ENCODE measurements around the gene ACAP1.
A peak's percentile ranks its signal among the peaks of the same experiment; 100 is the strongest.

Gene ACAP1

GRCh38 chr17:7379134-7379533 lies 42.8 kb downstream of the ACAP1 start:
- ATAC-seq: no peak
- no peak for TF ChIP-seq TCF4 (CRISPR knock-in tag; IDR thresholded peaks at IDR 0.05; ENCODE audit: borderline replicate concordance)
- TF ChIP-seq ISL1 (CRISPR knock-in tag; IDR thresholded peaks at IDR 0.05): no peak
- TF ChIP-seq POU6F1 (CRISPR knock-in tag; IDR thresholded peaks at IDR 0.05; ENCODE audit: borderline replicate concordance, low read depth): no peak
- peak; percentile 98 for TF ChIP-seq ZFP30 (CRISPR knock-in tag; IDR thresholded peaks at IDR 0.05)
- no peak for TF ChIP-seq CREB5 (CRISPR knock-in tag; IDR thresholded peaks at IDR 0.05; ENCODE audit: low read depth)
- no peak for TF ChIP-seq PPARA (CRISPR knock-in tag; IDR thresholded peaks at IDR 0.05; ENCODE audit: borderline replicate concordance)

GRCh38 chr17:7380321-7380720 lies 44.0 kb downstream of the ACAP1 start:
- TF ChIP-seq CSDC2 (CRISPR knock-in tag; IDR thresholded peaks at IDR 0.05): no peak
- TF ChIP-seq ZNF565 (CRISPR knock-in tag; conservative IDR thresholded peaks at IDR 0.05; ENCODE audit: low read depth): no peak
- TF ChIP-seq BACH2 (CRISPR knock-in tag; IDR thresholded peaks at IDR 0.05; ENCODE audit: borderline replicate concordance): no peak
- TF ChIP-seq RARB (CRISPR knock-in tag; IDR thresholded peaks at IDR 0.05): no peak
- no peak for TF ChIP-seq ZFP30 (CRISPR knock-in tag; IDR thresholded peaks at IDR 0.05)
- TF ChIP-seq POU6F1 (CRISPR knock-in tag; IDR thresholded peaks at IDR 0.05; ENCODE audit: borderline replicate concordance, low read depth): no peak
- no peak for TF ChIP-seq PPARA (CRISPR knock-in tag; IDR thresholded peaks at IDR 0.05; ENCODE audit: borderline replicate concordance)
- TF ChIP-seq PATZ1 (CRISPR knock-in tag; IDR thresholded peaks at IDR 0.05; ENCODE audit: borderline replicate concordance): no peak
- no peak for TF ChIP-seq ZC3H10 (CRISPR knock-in tag; IDR thresholded peaks at IDR 0.05)

GRCh38 chr17:7380855-7381683 lies 44.7 kb downstream of the ACAP1 start, which contains the start of gene TNK1:
TNK1 (plus strand) TSS chr17:7381089; CDS start chr17:7382927, 1,838 bp downstream.
- ATAC-seq: peak; percentile 12; the same call in 2 of the 3 replicates
- TF ChIP-seq ARNTL (CRISPR knock-in tag; IDR thresholded peaks at IDR 0.05; ENCODE audit: borderline replicate concordance, low read depth) (no peak), BACH2 (CRISPR knock-in tag; IDR thresholded peaks at IDR 0.05; ENCODE audit: borderline replicate concordance) (no peak), CREB5 (CRISPR knock-in tag; IDR thresholded peaks at IDR 0.05; ENCODE audit: low read depth) (no peak), SNAI2 (CRISPR knock-in tag; IDR thresholded peaks at IDR 0.05) (no peak), ESRRG (CRISPR knock-in tag; IDR thresholded peaks at IDR 0.05) (no peak), OSR1 (CRISPR knock-in tag; IDR thresholded peaks at IDR 0.05) (no peak), PATZ1 (CRISPR knock-in tag; IDR thresholded peaks at IDR 0.05; ENCODE audit: borderline replicate concordance) (no peak), ISL1 (CRISPR knock-in tag; IDR thresholded peaks at IDR 0.05) (no peak), TCF4 (CRISPR knock-in tag; IDR thresholded peaks at IDR 0.05; ENCODE audit: borderline replicate concordance) (no peak), ZC3H10 (CRISPR knock-in tag; IDR thresholded peaks at IDR 0.05) (no peak), PPARA (CRISPR knock-in tag; IDR thresholded peaks at IDR 0.05; ENCODE audit: borderline replicate concordance) (no peak), ZFP30 (CRISPR knock-in tag; IDR thresholded peaks at IDR 0.05) (no peak), ZNF70 (CRISPR knock-in tag; IDR thresholded peaks at IDR 0.05) (no peak), ZFP3 (CRISPR knock-in tag; IDR thresholded peaks at IDR 0.05) (no peak), ZNF8 (CRISPR knock-in tag; IDR thresholded peaks at IDR 0.05) (no peak), CSDC2 (CRISPR knock-in tag; IDR thresholded peaks at IDR 0.05) (no peak), TSHZ2 (CRISPR knock-in tag; IDR thresholded peaks at IDR 0.05) (no peak), ZNF565 (CRISPR knock-in tag; conservative IDR thresholded peaks at IDR 0.05; ENCODE audit: low read depth) (no peak), RARB (CRISPR knock-in tag; IDR thresholded peaks at IDR 0.05) (no peak)

More at GRCh38 chr17:7380321-7380720, 44.0 kb downstream of the ACAP1 start:
- no peak for ATAC-seq

Data from SK-N-SH treated with all-trans-retinoic acid at 6 μM for 48 hours (cell line).